Gastrocnemius medialis (tissue), 4 donors: ENCODE results near the gene ZNF791. TPM values are rescaled to one million over a fixed set of nuclear protein-coding genes. Genes with fewer than 3 reads are reported as not detected.

Experiments used
- ATAC-seq, 2 donors: fragments of 150-250 bp; one replicate each; pipeline ENCODE4 v1.9.1; 2016
- DNase-seq, 2 donors: peaks; one replicate each; pipeline ENCODE4 v3.0.0-alpha.2; 2019
- H3K27ac ChIP-seq, 4 donors: fragments of 200-600 bp; sonication (generic); 1 replicate in 1 of 4; 2 replicates in 3 of 4; pipeline ENCODE4 v1.5.1; 2016 to 2018; ENCODE audit warnings: mild to moderate bottlenecking in 2 of 4, moderate library complexity in 1 of 4
- H3K27me3 ChIP-seq, 3 donors: fragments of 200-600 bp; sonication (generic) in 2 of 3; 1 replicate in 1 of 3; 2 replicates in 2 of 3; pipeline versions ENCODE4 v1.5.1 to v1.6.0; 2016 to 2019; ENCODE audit warnings: mild to moderate bottlenecking in 1 of 3, moderate library complexity in 1 of 3
- H3K36me3 ChIP-seq, 2 donors: fragments of 200-600 bp; sonication (generic) in 1 of 2; one replicate each; pipeline ENCODE4 v1.5.1; 2017 to 2018
- H3K4me1 ChIP-seq, 2 donors: fragments of 200-600 bp; sonication (generic) in 1 of 2; one replicate each; pipeline ENCODE4 v1.5.1; 2016 to 2017; ENCODE audit warnings: mild to moderate bottlenecking in 2 of 2
- H3K4me3 ChIP-seq, 4 donors: fragments of 200-600 bp; sonication (generic) in 3 of 4; 1 replicate in 1 of 4; 2 replicates in 3 of 4; pipeline ENCODE4 v1.5.1; 2016 to 2019; ENCODE audit warnings: mild to moderate bottlenecking in 2 of 4
- H3K9me3 ChIP-seq, 3 donors: fragments of 200-600 bp; sonication (generic) in 2 of 3; 1 replicate in 1 of 3; 2 replicates in 2 of 3; pipeline ENCODE4 v1.5.1; 2016 to 2019
- CTCF ChIP-seq, 5 experiments: fragments of 450-650 bp in 3 of 5; fragments of 200-600 bp in 2 of 5; sonication (generic) in 2 of 5; IDR thresholded peaks in 4 of 5; conservative IDR thresholded peaks in 1 of 5; 1 replicate in 4 of 5; 2 replicates in 1 of 5; pipeline ENCODE4 v1.5.1; 2016 to 2019; ENCODE audit warnings: antibody characterized with exemption in 5 of 5, mild to moderate bottlenecking in 3 of 5, moderate library complexity in 3 of 5
- POLR2A ChIP-seq, 2 donors: fragments of 450-650 bp; IDR thresholded peaks; one replicate each; pipeline ENCODE4 v1.6.1; 2017; ENCODE audit warnings: antibody characterized with exemption in 2 of 2, mild to moderate bottlenecking in 2 of 2, moderate library complexity in 2 of 2
- in situ Hi-C, 4 donors: fragments of 200-750 bp; cut with MboI; loops; one replicate each; pipeline versions ENCODE4 v1.15.0 to v1.8.0; 2017; ENCODE audit warnings: low sequenced_read_pairs in 4 of 4
- intact Hi-C: fragments of 100-400 bp; cut with DNase I; formaldehyde crosslinking; loops from one replicate; pipeline ENCODE4 v1.15.1; 2023; ENCODE audit warnings: low total_unique reads
- total RNA-seq, 4 donors: library from RNA; depleted of rRNA; stranded (reverse); fragments of >200 nt; gene quantifications; one replicate each; pipeline versions ENCODE4 v1.1.0 to v1.2.3, GENCODE V29; 2016

ZNF791 gene
- total RNA-seq, 4 donors from 2014 or later, result 7.6 to 10.9 (median 8.8) TPM

- H3K27me3 ChIP-seq, result no peaks in the 10 kb centered on the region
- intact Hi-C loops, result no loop called here
- DNase-seq, result no peak
- H3K4me1 ChIP-seq, result peaks cover 3 to 9% of the 10 kb centered on the region in 2 donors
- in situ Hi-C loops, result no loop called here
- peaks cover 0 to 29% of the 10 kb centered on the region in 2 donors for H3K36me3 ChIP-seq
- ATAC-seq, result no peak
- H3K9me3 ChIP-seq, result no peaks in the 10 kb centered on the region
- no peak overlapping the region for H3K27ac ChIP-seq
- no peak overlapping the region for H3K4me3 ChIP-seq
- TF ChIP-seq POLR2A (IDR thresholded peaks at IDR 0.05), result no peak
- TF ChIP-seq CTCF (IDR thresholded peaks at IDR 0.05 in 4 of 5, conservative IDR thresholded peaks at IDR 0.05 in 1 of 5), result no peak
Measured at GRCh38 chr19:12652219-12652618, 41.5 kb downstream of the ZNF791 start.

- intact Hi-C loops, result no loop called here
- DNase-seq (peak in 1 of 2 donors; percentile 4), ATAC-seq (no peak)
- in situ Hi-C loops, result no loop called here
- no peaks in the 10 kb centered on the region for H3K4me1 ChIP-seq
- H3K9me3 ChIP-seq, result no peaks in the 10 kb centered on the region
- no peaks in the 10 kb centered on the region for H3K27me3 ChIP-seq
- H3K4me3 ChIP-seq, result no peak overlapping the region
- H3K27ac ChIP-seq, result no peak overlapping the region
- TF ChIP-seq POLR2A (IDR thresholded peaks at IDR 0.05), result no peak
- TF ChIP-seq CTCF (IDR thresholded peaks at IDR 0.05 in 4 of 5, conservative IDR thresholded peaks at IDR 0.05 in 1 of 5), result no peak
- H3K36me3 ChIP-seq, result peaks cover 0 to 55% of the 10 kb centered on the region in 2 donors
Measured at GRCh38 chr19:12655546-12655945, 44.8 kb downstream of the ZNF791 start.

GRCh38 chr19:12656899-12657571 lies 46.3 kb downstream of the ZNF791 start:
- Histone ChIP-seq H3K4me3 (no peak overlapping the region), H3K27ac (no peak overlapping the region), H3K4me1 (no peaks in the 10 kb centered on the region), H3K9me3 (no peaks in the 10 kb centered on the region), H3K36me3 (peaks cover 0 to 70% of the 10 kb centered on the region in 2 donors), H3K27me3 (no peaks in the 10 kb centered on the region)
- intact Hi-C loops, result no loop called here
- no peak for DNase-seq
- TF ChIP-seq POLR2A (IDR thresholded peaks at IDR 0.05) (no peak), CTCF (IDR thresholded peaks at IDR 0.05 in 4 of 5, conservative IDR thresholded peaks at IDR 0.05 in 1 of 5) (no peak)
- no peak for ATAC-seq
- in situ Hi-C loops, result no loop called here

- no peak overlapping the region for H3K4me3 ChIP-seq
- H3K4me1 ChIP-seq, result no peaks in the 10 kb centered on the region
- DNase-seq, result no peak
- ATAC-seq, result no peak
- H3K9me3 ChIP-seq, result no peaks in the 10 kb centered on the region
- in situ Hi-C loops (no loop called here), intact Hi-C loops (no loop called here)
- H3K27ac ChIP-seq, result no peak overlapping the region
- peaks cover 0 to 76% of the 10 kb centered on the region in 2 donors for H3K36me3 ChIP-seq
- TF ChIP-seq CTCF (IDR thresholded peaks at IDR 0.05 in 4 of 5, conservative IDR thresholded peaks at IDR 0.05 in 1 of 5), result no peak
- TF ChIP-seq POLR2A (IDR thresholded peaks at IDR 0.05), result no peak
- H3K27me3 ChIP-seq, result no peaks in the 10 kb centered on the region
Measured at GRCh38 chr19:12657966-12658365, 47.2 kb downstream of the ZNF791 start.

GRCh38 chr19:12660980-12661379 lies 50.3 kb downstream of the ZNF791 start:
- no peak for DNase-seq
- no peak for TF ChIP-seq CTCF (IDR thresholded peaks at IDR 0.05 in 4 of 5, conservative IDR thresholded peaks at IDR 0.05 in 1 of 5)
- no peak for TF ChIP-seq POLR2A (IDR thresholded peaks at IDR 0.05)
- peaks cover 3 to 6% of the 10 kb centered on the region in 2 donors for H3K4me1 ChIP-seq
- H3K36me3 ChIP-seq, result peaks cover 0 to 78% of the 10 kb centered on the region in 2 donors
- ATAC-seq, result no peak
- no peaks in the 10 kb centered on the region for H3K27me3 ChIP-seq
- no peak overlapping the region for H3K4me3 ChIP-seq
- H3K27ac ChIP-seq, result no peak overlapping the region
- intact Hi-C loops, result no loop called here
- no peaks in the 10 kb centered on the region for H3K9me3 ChIP-seq
- in situ Hi-C loops, result no loop called here
